SU-DHL-6 (cell line): ENCODE measurements around the gene TRIM34.
"Not testable (repeated sequence)": the region's sequence is repeated elsewhere in the genome, so short reads cannot be mapped to it uniquely, and the experiment has no call there.

Experiments used
- H2AFZ ChIP-seq: fragments of 200-600 bp; sonication (generic); 2 replicates; pipeline ENCODE4 v1.6.1; 2014; ENCODE audit warnings: low read depth, mild to moderate bottlenecking, moderate library complexity, mixed read lengths, antibody characterized with exemption, low read length; ENCODE audit not compliant: severe bottlenecking
- H3F3A ChIP-seq: fragments of 200-600 bp; shearing (Covaris generic); 2 replicates; pipeline ENCODE4 v1.6.0; 2016; ENCODE audit warnings: antibody characterized with exemption, mild to moderate bottlenecking; ENCODE audit not compliant: insufficient read depth
- H3K27ac ChIP-seq: fragments of 200-600 bp; sonication (generic); 2 replicates; pipeline ENCODE4 v1.5.1; 2016; ENCODE audit warnings: low read depth, mild to moderate bottlenecking, low read length, moderate library complexity, mixed read lengths
- H3K27me3 ChIP-seq: fragments of 200-600 bp; sonication (generic), shearing (Covaris generic); 2 replicates; pipeline ENCODE4 v1.6.0; 2014; ENCODE audit warnings: mild to moderate bottlenecking, low read length
- H3K36me3 ChIP-seq: fragments of 200-600 bp; sonication (generic); 2 replicates; pipeline ENCODE4 v1.6.1; 2014; ENCODE audit warnings: mild to moderate bottlenecking, low read length, mixed read lengths
- H3K4me2 ChIP-seq: fragments of 300-600, 200-600 bp; shearing (Covaris generic), sonication (generic); 2 replicates; pipeline ENCODE4 v1.6.0; 2014; ENCODE audit warnings: low read length, low read depth, mild to moderate bottlenecking; ENCODE audit not compliant: poor library complexity, severe bottlenecking
- H3K4me3 ChIP-seq: fragments of 200-600 bp; sonication (generic); 2 replicates; pipeline ENCODE4 v1.5.1; 2014; ENCODE audit warnings: antibody characterized with exemption, low read length, mild to moderate bottlenecking, mixed read lengths; ENCODE audit not compliant: insufficient read depth, poor library complexity, severe bottlenecking
- H3K79me2 ChIP-seq: fragments of 200-600 bp; sonication (generic); 2 replicates; pipeline ENCODE4 v1.6.1; 2014; ENCODE audit warnings: mild to moderate bottlenecking, low read length, moderate library complexity; ENCODE audit not compliant: insufficient read depth
- H3K9ac ChIP-seq: fragments of 200-600 bp; sonication (generic); 2 replicates; pipeline ENCODE4 v1.7.0; 2014; ENCODE audit warnings: mild to moderate bottlenecking, low read length
- H3K9me2 ChIP-seq: fragments of 200-600 bp; sonication (generic); replicated peaks from 2 replicates; pipeline ENCODE4 v1.6.1; 2014; ENCODE audit warnings: low read length; ENCODE audit not compliant: insufficient read depth
- H3K9me3 ChIP-seq: fragments of 200-600 bp; sonication (generic); 2 replicates; pipeline ENCODE4 v1.6.1; 2014; ENCODE audit warnings: low read length, mixed read lengths; ENCODE audit not compliant: insufficient read depth
- H4K20me1 ChIP-seq: fragments of 200-600 bp; sonication (generic); 2 replicates; pipeline ENCODE4 v1.6.1; 2014; ENCODE audit warnings: low read depth, mild to moderate bottlenecking, antibody characterized with exemption, low read length, moderate library complexity, mixed read lengths
- EZH2phosphoT487 ChIP-seq: fragments of 200-600 bp; sonication (generic), shearing (Covaris generic); conservative IDR thresholded peaks from 2 replicates; pipeline ENCODE4 v1.6.1; 2018; ENCODE audit warnings: mild to moderate bottlenecking, antibody characterized with exemption, low read length, moderate library complexity, mixed read lengths
- TF ChIP-seq, protein P1 (sequence below): fragments of 200-600 bp; sonication (generic); IDR thresholded peaks from one replicate; pipeline ENCODE4 v1.5.1; 2017; ENCODE audit warnings: antibody characterized with exemption, mild to moderate bottlenecking, low read length, moderate library complexity; ENCODE audit not compliant: insufficient read depth, poor library complexity, severe bottlenecking

The TRIM34 gene

DNA sequence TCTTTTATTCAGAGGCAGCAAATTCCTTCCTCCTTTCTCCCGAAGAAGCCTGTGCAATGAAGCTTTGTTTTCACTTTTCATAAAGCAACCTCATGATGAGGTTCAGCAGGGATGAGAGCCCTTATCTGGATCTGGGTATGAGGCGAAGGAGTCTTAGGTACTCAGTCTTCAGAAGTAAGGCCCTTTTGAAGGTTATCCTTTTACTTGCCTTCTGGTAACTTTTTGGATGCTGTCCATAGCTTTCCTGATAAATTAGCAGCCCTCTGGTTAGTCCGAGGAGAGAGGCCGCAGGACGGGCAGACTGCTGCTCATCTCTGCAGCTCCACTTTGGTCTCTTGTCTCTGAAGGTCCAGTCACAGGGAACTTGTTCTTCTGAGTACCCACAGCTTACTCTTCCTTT is 65.9 kb downstream of the TRIM34 start:
- Histone ChIP-seq H3K9me3 (no peaks in the 10 kb centered on the region), H3K4me3 (peak overlapping the region; percentile 85), H3F3A (peaks cover 34% of the 10 kb centered on the region), H3K79me2 (peaks cover 38% of the 10 kb centered on the region), H3K4me2 (peak overlapping the region; percentile 80), H3K27ac (peak overlapping the region; percentile 91), H3K9ac (peak overlapping the region; percentile 80), H3K9me2 (no peaks in the 10 kb centered on the region), H3K36me3 (0 out of 2 replicates have a peak, but pooled peaks cover 4% of the 10 kb centered on the region), H2AFZ (peak overlapping the region; percentile 10), H3K27me3 (no peaks in the 10 kb centered on the region), H4K20me1 (no peaks in the 10 kb centered on the region)
- no peak for TF ChIP-seq EZH2phosphoT487
- TF ChIP-seq, protein P1, sequence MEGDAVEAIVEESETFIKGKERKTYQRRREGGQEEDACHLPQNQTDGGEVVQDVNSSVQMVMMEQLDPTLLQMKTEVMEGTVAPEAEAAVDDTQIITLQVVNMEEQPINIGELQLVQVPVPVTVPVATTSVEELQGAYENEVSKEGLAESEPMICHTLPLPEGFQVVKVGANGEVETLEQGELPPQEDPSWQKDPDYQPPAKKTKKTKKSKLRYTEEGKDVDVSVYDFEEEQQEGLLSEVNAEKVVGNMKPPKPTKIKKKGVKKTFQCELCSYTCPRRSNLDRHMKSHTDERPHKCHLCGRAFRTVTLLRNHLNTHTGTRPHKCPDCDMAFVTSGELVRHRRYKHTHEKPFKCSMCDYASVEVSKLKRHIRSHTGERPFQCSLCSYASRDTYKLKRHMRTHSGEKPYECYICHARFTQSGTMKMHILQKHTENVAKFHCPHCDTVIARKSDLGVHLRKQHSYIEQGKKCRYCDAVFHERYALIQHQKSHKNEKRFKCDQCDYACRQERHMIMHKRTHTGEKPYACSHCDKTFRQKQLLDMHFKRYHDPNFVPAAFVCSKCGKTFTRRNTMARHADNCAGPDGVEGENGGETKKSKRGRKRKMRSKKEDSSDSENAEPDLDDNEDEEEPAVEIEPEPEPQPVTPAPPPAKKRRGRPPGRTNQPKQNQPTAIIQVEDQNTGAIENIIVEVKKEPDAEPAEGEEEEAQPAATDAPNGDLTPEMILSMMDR = no peak

GRCh38 chr11:5691238-5691963 is 66.6 kb downstream of the TRIM34 start:
- not testable (repeated sequence) for H3K9me3 ChIP-seq, H3K27me3 ChIP-seq, H3K36me3 ChIP-seq, H3K9me2 ChIP-seq, H4K20me1 ChIP-seq
- H3K79me2 ChIP-seq = peaks cover 38% of the 10 kb centered on the region
- peak overlapping the region; percentile 85 for H3K4me3 ChIP-seq
- peak overlapping the region; percentile 80 for H3K9ac ChIP-seq
- H3K4me2 ChIP-seq = peak overlapping the region; percentile 80
- peak overlapping the region; percentile 10 for H2AFZ ChIP-seq
- peaks cover 29% of the 10 kb centered on the region for H3F3A ChIP-seq
- H3K27ac ChIP-seq = peak overlapping the region; percentile 91

GRCh38 chr11:5691964-5692361 is 67.2 kb downstream of the TRIM34 start:
- Histone ChIP-seq H3F3A (peaks cover 29% of the 10 kb centered on the region), H3K79me2 (peaks cover 38% of the 10 kb centered on the region), H3K9me3 (no peaks in the 10 kb centered on the region), H3K9me2 (no peaks in the 10 kb centered on the region), H3K27me3 (no peaks in the 10 kb centered on the region), H3K27ac (peak overlapping the region; percentile 91), H3K36me3 (0 out of 2 replicates have a peak, but pooled peaks cover 4% of the 10 kb centered on the region), H3K9ac (peak overlapping the region; percentile 80), H3K4me3 (peak overlapping the region; percentile 85), H2AFZ (no peak overlapping the region), H4K20me1 (no peaks in the 10 kb centered on the region), H3K4me2 (peak overlapping the region; percentile 80)
- TF ChIP-seq, protein P1 = no peak
- TF ChIP-seq EZH2phosphoT487 = no peak
